HepG2 (cell line): Measurements from ENCODE around the gene ZFAND2B. TPM values are rescaled to one million over a fixed set of nuclear protein-coding genes. Genes with fewer than 3 reads are reported as not detected.

Experiments
- ATF6 ChIP-seq: sonication (generic); formaldehyde crosslinking; conservative IDR thresholded peaks from 2 replicates; pipeline ENCODE4 v1.4.0; 2020; ENCODE audit warnings: missing genetic modification reagents
- CBX5 ChIP-seq: sonication (generic); formaldehyde crosslinking; IDR thresholded peaks from 2 replicates; pipeline ENCODE4 v1.4.0; 2020; ENCODE audit warnings: missing genetic modification reagents, borderline replicate concordance
- CREB1 ChIP-seq, 2 experiments: fragments of 450-650 bp in 1 of 2; IDR thresholded peaks; 2 replicates each; pipeline ENCODE4 v1.6.1; 2016 to 2017; ENCODE audit warnings: control low read depth in 1 of 2, mild to moderate bottlenecking in 1 of 2, missing compliant biosample characterization in 1 of 2, missing genetic modification characterization in 1 of 2
- DMTF1 ChIP-seq: sonication (generic); formaldehyde crosslinking; IDR thresholded peaks from 2 replicates; pipeline ENCODE4 v1.4.0; 2020; ENCODE audit warnings: mild to moderate bottlenecking, missing genetic modification reagents
- DPF2 ChIP-seq: sonication (generic); formaldehyde crosslinking; IDR thresholded peaks from 2 replicates; pipeline ENCODE4 v1.4.0; 2020; ENCODE audit warnings: mild to moderate bottlenecking, low read depth, missing genetic modification reagents, borderline replicate concordance
- GATA4 ChIP-seq: sonication (generic); IDR thresholded peaks from 2 replicates; pipeline ENCODE4 v1.6.1; 2016; ENCODE audit warnings: antibody characterized with exemption, low read depth, borderline replicate concordance
- HIC2 ChIP-seq: sonication (generic); formaldehyde crosslinking; IDR thresholded peaks from 2 replicates; pipeline ENCODE4 v1.9.0; 2022; ENCODE audit warnings: low read depth, missing genetic modification reagents
- MYPOP ChIP-seq: sonication (generic); formaldehyde crosslinking; IDR thresholded peaks from 2 replicates; pipeline ENCODE4 v1.8.1; 2023; ENCODE audit warnings: mild to moderate bottlenecking, moderate library complexity, missing genetic modification reagents
- POGZ ChIP-seq: sonication (generic); formaldehyde crosslinking; IDR thresholded peaks from 2 replicates; pipeline ENCODE4 v1.4.0; 2020; ENCODE audit warnings: mild to moderate bottlenecking, missing genetic modification reagents
- ZKSCAN5 ChIP-seq: sonication (generic); formaldehyde crosslinking; IDR thresholded peaks from 2 replicates; pipeline ENCODE4 v1.5.1; 2020; ENCODE audit warnings: mild to moderate bottlenecking, missing genetic modification reagents
- ZNF18 ChIP-seq: sonication (generic); formaldehyde crosslinking; IDR thresholded peaks from 2 replicates; pipeline ENCODE4 v1.8.0; 2022; ENCODE audit warnings: mild to moderate bottlenecking, missing genetic modification reagents; ENCODE audit not compliant: insufficient replicate concordance
- ZNF253 ChIP-seq: sonication (generic); formaldehyde crosslinking; IDR thresholded peaks from 2 replicates; pipeline ENCODE4 v1.8.0; 2022; ENCODE audit warnings: mild to moderate bottlenecking, missing genetic modification reagents, borderline replicate concordance
- ZNF598 ChIP-seq: sonication (generic); formaldehyde crosslinking; IDR thresholded peaks from 2 replicates; pipeline ENCODE4 v1.5.1; 2020; ENCODE audit warnings: mild to moderate bottlenecking, missing genetic modification reagents, borderline replicate concordance
- ZXDC ChIP-seq: sonication (generic); formaldehyde crosslinking; IDR thresholded peaks from 2 replicates; pipeline ENCODE4 v1.5.0; 2020; ENCODE audit warnings: mild to moderate bottlenecking, missing genetic modification reagents
- polyA plus RNA-seq, 8 experiments: library from polyadenylated mRNA; depleted of rRNA in 3 of 8; stranded (reverse) in 7 of 8; unstranded in 1 of 8; fragments of >200 nt; fragmentation: Illumina TruSeq in 4 of 8; extraction: Trizol in 4 of 8; gene quantifications; 2 replicates each; pipeline versions ENCODE4 v1.2.1 to v1.2.3, GENCODE V29; 2011 to 2016; ENCODE audit warnings: low read depth in 4 of 8, missing spikeins in 1 of 8, mixed read lengths in 1 of 8; ENCODE audit not compliant: insufficient read depth in 1 of 8
- total RNA-seq, 5 experiments: library from RNA; depleted of rRNA; stranded (reverse); fragments of >200 nt; fragmentation: Illumina TruSeq; extraction: Trizol; gene quantifications; 2 replicates each; pipeline ENCODE4 v1.2.3, GENCODE V29; 2016; ENCODE audit warnings: low read depth in 1 of 5

Gene ZFAND2B
- total and polyA plus RNA-seq, 2 of the 13 experiments (the other 11 are each of a cell fraction or from before 2014, with no cell fraction given), result 53.3 to 115 TPM

GRCh38 chr2:219177552-219178376 is 28.8 kb upstream of the ZFAND2B start, which contains the start of gene RETREG2 (continued):
- no peak for TF ChIP-seq ZNF18 (CRISPR knock-in tag)
- peak; percentile 78 for TF ChIP-seq POGZ (CRISPR knock-in tag)
- TF ChIP-seq MYPOP (CRISPR knock-in tag), result no peak; the same call in 1 of the 2 replicates
- TF ChIP-seq DPF2 (CRISPR knock-in tag), result no peak
- peak; percentile 81; the same call in 1 of the 2 replicates for TF ChIP-seq ZNF598 (CRISPR knock-in tag)
- TF ChIP-seq GATA4, result peak; percentile 69; the same call in 1 of the 2 replicates
- peak; percentile 41; the same call in 1 of the 2 replicates for TF ChIP-seq ZXDC (CRISPR knock-in tag)
- TF ChIP-seq HIC2, result peak; percentile 85
- peak; percentile 89 for TF ChIP-seq ZNF253
- TF ChIP-seq ZKSCAN5, result no peak; the same call in 1 of the 2 replicates
- TF ChIP-seq ATF6 (CRISPR knock-in tag), result peak; percentile 75; the same call in 1 of the 2 replicates
- TF ChIP-seq CBX5 (CRISPR knock-in tag), result peak; percentile 41; the same call in 1 of the 2 replicates
- peak; percentile 89 for TF ChIP-seq CREB1 (IDR thresholded peaks at IDR 0.05)
- no peak for TF ChIP-seq CREB1 (CRISPR knock-in tag; IDR thresholded peaks at IDR 0.05)
- peak; percentile 88 for TF ChIP-seq DMTF1 (CRISPR knock-in tag)
